Urothelium cell line (cell line): ENCODE results near the gene TSPAN2.
"Not testable (repeated sequence)": the region's sequence is repeated elsewhere in the genome, so short reads cannot be mapped to it uniquely, and the experiment has no call there.

ENCODE experiments used
- DNase-seq: peaks from one replicate; pipeline ENCODE4 v3.0.0; 2011; ENCODE audit warnings: low spot score, mixed read lengths
- FAIRE-seq: peaks from 2 replicates; lab custom pipeline; 2011; peaks lifted over from hg19 to GRCh38; lab: Jason Lieb, UNC

Gene TSPAN2

GRCh38 chr1:115051850-115052249 is 37.5 kb downstream of the TSPAN2 start:
- FAIRE-seq, result no peak
- no peak for DNase-seq

GRCh38 chr1:115046751-115047150 is 42.6 kb downstream of the TSPAN2 start:
- no peak for FAIRE-seq
- DNase-seq, result no peak

GRCh38 chr1:115041654-115042053 is 47.6 kb downstream of the TSPAN2 start:
- no peak for FAIRE-seq
- peak; percentile 38 for DNase-seq

- FAIRE-seq, result no peak
- DNase-seq, result no peak
Measured at GRCh38 chr1:115040501-115040900, 48.8 kb downstream of the TSPAN2 start.

- no peak for FAIRE-seq
- no peak for DNase-seq
Measured at GRCh38 chr1:115036814-115037507, 52.3 kb downstream of the TSPAN2 start.

- FAIRE-seq (no peak), DNase-seq (no peak)
Measured at GRCh38 chr1:115035652-115036051, 53.7 kb downstream of the TSPAN2 start.

GRCh38 chr1:115031595-115031994 is 57.7 kb downstream of the TSPAN2 start:
- DNase-seq (no peak), FAIRE-seq (no peak)

- no peak for FAIRE-seq
- no peak for DNase-seq
Measured at GRCh38 chr1:115029526-115029925, 59.8 kb downstream of the TSPAN2 start, which contains the start of gene TSHB. TSS of gene TSHB (plus strand) at chr1:115029826. CDS start at chr1:115033363, 3,537 bp downstream.

- DNase-seq, result no peak
- no peak for FAIRE-seq
Measured at GRCh38 chr1:115023593-115023992, 65.7 kb downstream of the TSPAN2 start.

- DNase-seq (no peak), FAIRE-seq (no peak)
Measured at GRCh38 chr1:115021145-115021544, 68.2 kb downstream of the TSPAN2 start.

- not testable (repeated sequence) for DNase-seq, FAIRE-seq
Measured at GRCh38 chr1:115019549-115019948, 69.8 kb downstream of the TSPAN2 start.

GRCh38 chr1:115013792-115014191 is 75.5 kb downstream of the TSPAN2 start:
- no peak for DNase-seq
- FAIRE-seq, result no peak

- DNase-seq (no peak), FAIRE-seq (no peak)
Measured at GRCh38 chr1:115012434-115012833, 76.9 kb downstream of the TSPAN2 start.

- no peak for FAIRE-seq
- no peak for DNase-seq
Measured at GRCh38 chr1:115012006-115012405, 77.3 kb downstream of the TSPAN2 start.

GRCh38 chr1:115006191-115006590 is 83.1 kb downstream of the TSPAN2 start:
- FAIRE-seq, result no peak
- DNase-seq, result no peak
